CD14-positive monocyte (primary cell): ENCODE results near the gene LRP6. TPM values are rescaled to one million over a fixed set of nuclear protein-coding genes. Genes with fewer than 3 reads are reported as not detected.

Source experiments
- DNase-seq, 3 donors: peaks; one replicate each; pipeline ENCODE4 v3.0.0-alpha.2; 2011 to 2022
- H2AFZ ChIP-seq: 2 replicates; pipeline ENCODE4 v1.6.0; 2012; ENCODE audit warnings: mild to moderate bottlenecking, low read depth, low read length, inconsistent platforms; ENCODE audit not compliant: insufficient read depth, poor library complexity, severe bottlenecking
- H3K27ac ChIP-seq, 2 donors: 1 replicate in 1 of 2; 2 replicates in 1 of 2; pipeline ENCODE4 v1.5.1; 2012 to 2013; ENCODE audit warnings: low read length in 2 of 2, control low read depth in 1 of 2, inconsistent platforms in 1 of 2, low read depth in 1 of 2, mild to moderate bottlenecking in 1 of 2
- H3K27me3 ChIP-seq, 2 donors: one replicate each; pipeline versions ENCODE4 v1.6.0 to v1.6.1; 2011 to 2013; ENCODE audit warnings: low read length in 2 of 2; ENCODE audit not compliant: control insufficient read depth in 2 of 2, insufficient read depth in 2 of 2
- H3K36me3 ChIP-seq, 2 donors: replicated peaks in 1 of 2; 1 replicate in 1 of 2; 2 replicates in 1 of 2; pipeline versions ENCODE4 v1.5.1 to v1.6.1; 2012 to 2013; ENCODE audit warnings: low read length in 2 of 2, control low read depth in 1 of 2, inconsistent platforms in 1 of 2, mild to moderate bottlenecking in 1 of 2; ENCODE audit not compliant: insufficient read depth in 2 of 2, control insufficient read depth in 1 of 2
- H3K4me1 ChIP-seq, 2 donors: 1 replicate in 1 of 2; 2 replicates in 1 of 2; pipeline versions ENCODE4 v1.5.1 to v1.6.1; 2012 to 2013; ENCODE audit warnings: low read length in 2 of 2, control low read depth in 1 of 2, inconsistent platforms in 1 of 2, mild to moderate bottlenecking in 1 of 2, moderate library complexity in 1 of 2; ENCODE audit not compliant: insufficient read depth in 2 of 2, control insufficient read depth in 1 of 2
- H3K4me2 ChIP-seq: replicated peaks from 2 replicates; pipeline ENCODE3; 2012; ENCODE audit warnings: low read length, moderate library complexity, mild to moderate bottlenecking; ENCODE audit not compliant: poor library complexity, severe bottlenecking; ENCODE audit errors: extremely low read depth
- H3K4me3 ChIP-seq, 3 experiments: fragments of 200-600 bp in 1 of 3; sonication (generic) in 1 of 3; replicated peaks in 1 of 3; 1 replicate in 2 of 3; 2 replicates in 1 of 3; pipeline ENCODE4 v1.5.1; 2011 to 2013; ENCODE audit warnings: low read length in 3 of 3, mild to moderate bottlenecking in 3 of 3, control low read depth in 2 of 3, low read depth in 2 of 3, inconsistent platforms in 1 of 3, moderate library complexity in 1 of 3
- H3K79me2 ChIP-seq: 2 replicates; pipeline ENCODE4 v1.6.0; 2012; ENCODE audit warnings: mild to moderate bottlenecking, control low read depth, inconsistent platforms, low read length, moderate library complexity; ENCODE audit not compliant: insufficient read depth
- H3K9ac ChIP-seq: 2 replicates; pipeline ENCODE4 v1.6.0; 2017; ENCODE audit warnings: low read length, mild to moderate bottlenecking; ENCODE audit not compliant: insufficient read depth, poor library complexity, severe bottlenecking
- H3K9me3 ChIP-seq, 2 donors: replicated peaks in 1 of 2; 1 replicate in 1 of 2; 2 replicates in 1 of 2; pipeline versions ENCODE4 v1.5.1 to v1.6.1; 2012 to 2013; ENCODE audit warnings: low read length in 2 of 2, control low read depth in 1 of 2; ENCODE audit not compliant: control insufficient read depth in 1 of 2, insufficient read depth in 1 of 2
- H4K20me1 ChIP-seq: 2 replicates; pipeline ENCODE4 v1.6.0; 2012; ENCODE audit warnings: mild to moderate bottlenecking, low read length, control low read depth, moderate library complexity; ENCODE audit not compliant: insufficient read depth
- H3K27ac Mint-ChIP-seq, 7 donors: one replicate each; pipeline ENCODE4 v1.8.0; 2020; ENCODE audit warnings: mild to moderate bottlenecking in 7 of 7, mixed read lengths in 7 of 7, moderate library complexity in 6 of 7, inconsistent platforms in 2 of 7
- H3K27me3 Mint-ChIP-seq, 3 donors: one replicate each; pipeline ENCODE4 v1.8.0; 2021 to 2022; ENCODE audit warnings: low read depth in 3 of 3, mild to moderate bottlenecking in 3 of 3, mixed read lengths in 3 of 3, moderate library complexity in 3 of 3, inconsistent platforms in 1 of 3
- H3K36me3 Mint-ChIP-seq, 2 donors: one replicate each; pipeline ENCODE4 v1.8.0; 2020; ENCODE audit warnings: mixed read lengths in 2 of 2, inconsistent platforms in 1 of 2, mild to moderate bottlenecking in 1 of 2
- H3K4me1 Mint-ChIP-seq: one replicate; pipeline ENCODE4 v1.8.0; 2020; ENCODE audit warnings: mild to moderate bottlenecking, mixed read lengths
- H3K4me3 Mint-ChIP-seq, 2 donors: one replicate each; pipeline ENCODE4 v1.8.0; 2020; ENCODE audit warnings: mild to moderate bottlenecking in 2 of 2, mixed read lengths in 2 of 2, moderate library complexity in 1 of 2
- H3K9me3 Mint-ChIP-seq, 7 donors: one replicate each; pipeline ENCODE4 v1.8.0; 2020 to 2022; ENCODE audit warnings: mixed read lengths in 7 of 7, mild to moderate bottlenecking in 6 of 7, moderate library complexity in 6 of 7, inconsistent platforms in 2 of 7
- WGBS: methylation state at CpG from one replicate; pipeline ENCODE4 v1.1.5; 2013; ENCODE audit warnings: missing lambda C conversion rate; ENCODE audit not compliant: insufficient coverage; 5-methylcytosine and 5-hydroxymethylcytosine counted together
- intact Hi-C, 2 donors: fragments of 100-400 bp; cut with micrococcal nuclease; formaldehyde crosslinking; loops; one replicate each; pipeline versions ENCODE4 v1.15.0 to v1.15.1; 2023
- polyA plus RNA-seq, 3 donors: library from polyadenylated mRNA; depleted of rRNA in 1 of 3; unstranded in 2 of 3; stranded (reverse) in 1 of 3; fragments of 300-500 nt in 2 of 3; fragments of >200 nt in 1 of 3; fragmentation: Illumina TruSeq in 2 of 3; gene quantifications; 1 replicate in 2 of 3; 2 replicates in 1 of 3; pipeline ENCODE4 v1.2.3, GENCODE V29; 2012 to 2021
- TF ChIP-seq, protein P1 (sequence below): fragments of 200-600 bp; IDR thresholded peaks from one replicate; pipeline ENCODE4 v1.8.0; 2022; ENCODE audit warnings: antibody characterized with exemption, mild to moderate bottlenecking

Gene LRP6
- polyA plus RNA-seq, 3 donors, result 0.08 TPM; not detected in 2

DNA sequence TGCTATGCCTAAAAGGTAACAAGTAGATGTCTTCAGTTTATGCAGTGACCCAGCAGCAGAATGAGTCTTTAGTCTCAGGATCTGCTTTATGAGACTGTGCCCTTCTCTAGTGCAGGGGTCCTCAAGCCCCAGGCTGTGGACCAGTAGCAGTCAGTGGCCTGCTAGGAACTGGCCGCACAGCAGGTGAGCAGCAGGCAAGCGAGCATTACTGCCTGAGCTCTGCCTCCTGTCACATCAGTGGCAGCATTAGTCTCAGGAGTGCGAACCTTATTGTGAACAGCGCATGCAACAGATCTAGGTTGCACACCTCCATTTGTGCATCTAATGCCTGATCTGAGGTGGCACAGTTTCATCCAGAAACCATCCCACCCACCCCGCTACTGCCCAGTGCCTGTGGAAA, 38.4 kb downstream of the LRP6 start:
- H2AFZ ChIP-seq, result no peak overlapping the region
- no peak overlapping the region for H3K4me2 ChIP-seq
- TF ChIP-seq, protein P1, sequence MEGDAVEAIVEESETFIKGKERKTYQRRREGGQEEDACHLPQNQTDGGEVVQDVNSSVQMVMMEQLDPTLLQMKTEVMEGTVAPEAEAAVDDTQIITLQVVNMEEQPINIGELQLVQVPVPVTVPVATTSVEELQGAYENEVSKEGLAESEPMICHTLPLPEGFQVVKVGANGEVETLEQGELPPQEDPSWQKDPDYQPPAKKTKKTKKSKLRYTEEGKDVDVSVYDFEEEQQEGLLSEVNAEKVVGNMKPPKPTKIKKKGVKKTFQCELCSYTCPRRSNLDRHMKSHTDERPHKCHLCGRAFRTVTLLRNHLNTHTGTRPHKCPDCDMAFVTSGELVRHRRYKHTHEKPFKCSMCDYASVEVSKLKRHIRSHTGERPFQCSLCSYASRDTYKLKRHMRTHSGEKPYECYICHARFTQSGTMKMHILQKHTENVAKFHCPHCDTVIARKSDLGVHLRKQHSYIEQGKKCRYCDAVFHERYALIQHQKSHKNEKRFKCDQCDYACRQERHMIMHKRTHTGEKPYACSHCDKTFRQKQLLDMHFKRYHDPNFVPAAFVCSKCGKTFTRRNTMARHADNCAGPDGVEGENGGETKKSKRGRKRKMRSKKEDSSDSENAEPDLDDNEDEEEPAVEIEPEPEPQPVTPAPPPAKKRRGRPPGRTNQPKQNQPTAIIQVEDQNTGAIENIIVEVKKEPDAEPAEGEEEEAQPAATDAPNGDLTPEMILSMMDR, result no peak
- no peaks in the 10 kb centered on the region for H4K20me1 ChIP-seq
- peaks cover 0 to 10% (median 0%) of the 10 kb centered on the region in 7 donors for H3K9me3 Mint-ChIP-seq
- H3K4me3 Mint-ChIP-seq, result no peak overlapping the region
- H3K27me3 Mint-ChIP-seq, result peaks cover 0 to 3% (median 0%) of the 10 kb centered on the region in 3 donors
- no peaks in the 10 kb centered on the region for H3K9me3 ChIP-seq
- no peaks in the 10 kb centered on the region for H3K36me3 ChIP-seq
- 97% methylated on average over 5 of the region's 5 CpGs for WGBS
- no peak overlapping the region for H3K27ac ChIP-seq
- H3K4me3 ChIP-seq, result no peak overlapping the region
- no peak overlapping the region for H3K9ac ChIP-seq
- no peaks in the 10 kb centered on the region for H3K79me2 ChIP-seq
- H3K4me1 ChIP-seq, result no peaks in the 10 kb centered on the region
- no peak overlapping the region for H3K27ac Mint-ChIP-seq
- DNase-seq, result no peak
- no peaks in the 10 kb centered on the region for H3K27me3 ChIP-seq
- H3K36me3 Mint-ChIP-seq, result no peaks in the 10 kb centered on the region
- H3K4me1 Mint-ChIP-seq, result peaks cover 6% of the 10 kb centered on the region
- intact Hi-C loops, result no loop called here

DNA sequence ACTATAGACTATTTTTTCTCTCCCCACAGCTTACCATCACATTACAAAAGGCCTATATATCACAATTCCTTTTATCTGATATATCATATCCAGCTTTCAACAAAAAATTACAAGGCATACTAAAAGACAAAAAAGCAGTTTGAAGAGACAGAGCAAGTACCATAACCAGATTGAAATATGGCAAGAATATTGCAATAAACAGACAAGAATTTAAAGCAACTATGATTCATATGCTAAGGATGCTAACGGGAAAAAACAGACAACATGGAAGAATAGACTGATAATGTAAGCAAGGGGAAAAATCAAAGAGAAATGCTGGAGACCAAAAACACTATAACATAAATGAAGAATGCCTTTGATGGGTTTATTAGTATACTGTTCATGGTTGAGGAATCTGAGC, 40.7 kb downstream of the LRP6 start:
- intact Hi-C loops, result no loop called here
- WGBS, result no CpG with 5 or more reads among the region's 1 CpG
- Histone ChIP-seq H3K27me3 (no peaks in the 10 kb centered on the region), H3K4me2 (no peak overlapping the region), H3K4me3 (no peak overlapping the region), H2AFZ (no peak overlapping the region), H4K20me1 (no peaks in the 10 kb centered on the region), H3K9ac (no peak overlapping the region), H3K79me2 (no peaks in the 10 kb centered on the region), H3K36me3 (no peaks in the 10 kb centered on the region), H3K4me1 (no peaks in the 10 kb centered on the region), H3K27ac (no peak overlapping the region), H3K9me3 (no peaks in the 10 kb centered on the region)
- Mint-ChIP-seq H3K4me3 (no peak overlapping the region), H3K27me3 (peaks cover 0 to 3% (median 0%) of the 10 kb centered on the region in 3 donors), H3K36me3 (no peaks in the 10 kb centered on the region), H3K4me1 (peaks cover 6% of the 10 kb centered on the region), H3K27ac (no peak overlapping the region), H3K9me3 (peaks cover 0 to 8% (median 0%) of the 10 kb centered on the region in 7 donors)
- TF ChIP-seq, protein P1, result no peak
- DNase-seq, result no peak
